ENCODE data around the gene ENC1. TPM values are rescaled to one million over a fixed set of nuclear protein-coding genes. Genes with fewer than 3 reads are reported as not detected.

The ENC1 gene
- polyA plus RNA-seq, 1 of the 3 experiments (the other 2 are of a cell fraction) = 20.3 TPM

- no peaks in the 10 kb centered on the region for H4K20me1 ChIP-seq (ENCODE audit: insufficient read depth)
- H2AFZ ChIP-seq (ENCODE audit: low read depth) = no peak overlapping the region
- H3K36me3 ChIP-seq (replicated peaks in 1 of 2; ENCODE audit: control insufficient read depth in 1 of 2, insufficient read depth in 2 of 2, low read length in 1 of 2) = no peaks in the 10 kb centered on the region
- H3K9ac ChIP-seq = no peak overlapping the region
- no peaks in the 10 kb centered on the region for H3F3A ChIP-seq (replicated peaks; ENCODE audit: insufficient read depth)
- H3K4me3 ChIP-seq (ENCODE audit: low read depth in 2 of 2, low read length in 1 of 2) = no peak overlapping the region
- no peak overlapping the region for H3K4me2 ChIP-seq
- ChIA-PET POLR2A (no interaction called here), CTCF (interaction anchor here (4.5 kb wide), 1 partner anchor 24 kb away, joined by 19 read pairs; the partner anchor contains the start of gene ENC1)
- TF ChIP-seq FOSL2 (IDR thresholded peaks at IDR 0.05; ENCODE audit: borderline replicate concordance, low read depth) = no peak
- no peak overlapping the region for H3K27ac ChIP-seq (ENCODE audit: low read depth in 2 of 2, low read length in 1 of 2)
- no peaks in the 10 kb centered on the region for H3K9me2 ChIP-seq
- DNase-seq = no peak
- 90% methylated on average over 20 of the region's 23 CpGs for WGBS (ENCODE audit: low lambda C conversion rate)
- H3K27me3 ChIP-seq (ENCODE audit: insufficient read depth) = no peaks in the 10 kb centered on the region
- H3K4me1 ChIP-seq (ENCODE audit: control insufficient read depth in 1 of 2, insufficient read depth in 2 of 2, low read depth in 1 of 2, low read length in 1 of 2) = no peaks in the 10 kb centered on the region; a peak in 1 of 4 replicates
- H3K79me2 ChIP-seq (ENCODE audit: insufficient read depth) = no peaks in the 10 kb centered on the region
- H3K9me3 ChIP-seq = no peaks in the 10 kb centered on the region
Observed at GRCh38 chr5:74616236-74617146, 24.0 kb downstream of the ENC1 start.

- H3K9me2 ChIP-seq = no peaks in the 10 kb centered on the region
- no peaks in the 10 kb centered on the region; a peak in 1 of 4 replicates for H3K4me1 ChIP-seq (ENCODE audit: control insufficient read depth in 1 of 2, insufficient read depth in 2 of 2, low read depth in 1 of 2, low read length in 1 of 2)
- no peak overlapping the region for H3K27ac ChIP-seq (ENCODE audit: low read depth in 2 of 2, low read length in 1 of 2)
- no peak overlapping the region for H2AFZ ChIP-seq (ENCODE audit: low read depth)
- H3K4me2 ChIP-seq = no peak overlapping the region
- H3K9ac ChIP-seq = no peak overlapping the region
- TF ChIP-seq, protein P1, sequence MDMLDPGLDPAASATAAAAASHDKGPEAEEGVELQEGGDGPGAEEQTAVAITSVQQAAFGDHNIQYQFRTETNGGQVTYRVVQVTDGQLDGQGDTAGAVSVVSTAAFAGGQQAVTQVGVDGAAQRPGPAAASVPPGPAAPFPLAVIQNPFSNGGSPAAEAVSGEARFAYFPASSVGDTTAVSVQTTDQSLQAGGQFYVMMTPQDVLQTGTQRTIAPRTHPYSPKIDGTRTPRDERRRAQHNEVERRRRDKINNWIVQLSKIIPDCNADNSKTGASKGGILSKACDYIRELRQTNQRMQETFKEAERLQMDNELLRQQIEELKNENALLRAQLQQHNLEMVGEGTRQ (IDR thresholded peaks at IDR 0.05; ENCODE audit: borderline replicate concordance, low read depth, low read length) = no peak
- no peak for TF ChIP-seq SIN3A (IDR thresholded peaks at IDR 0.05; ENCODE audit: borderline replicate concordance, low read depth, low read length)
- TF ChIP-seq TEAD4 (IDR thresholded peaks at IDR 0.05; ENCODE audit: borderline replicate concordance, insufficient read depth) = no peak
- TF ChIP-seq TCF12 (IDR thresholded peaks at IDR 0.05) = no peak
- H3K9me3 ChIP-seq = no peaks in the 10 kb centered on the region
- DNase-seq = no peak
- H3K79me2 ChIP-seq (ENCODE audit: insufficient read depth) = no peaks in the 10 kb centered on the region
- H3K4me3 ChIP-seq (ENCODE audit: low read depth in 2 of 2, low read length in 1 of 2) = no peak overlapping the region
- H3K27me3 ChIP-seq (ENCODE audit: insufficient read depth) = no peaks in the 10 kb centered on the region
- ChIA-PET CTCF (interaction anchor here (4.5 kb wide), 1 partner anchor 27 kb away, joined by 19 read pairs; the partner anchor contains the start of gene ENC1), POLR2A (no interaction called here)
- no peaks in the 10 kb centered on the region for H4K20me1 ChIP-seq (ENCODE audit: insufficient read depth)
- WGBS (ENCODE audit: low lambda C conversion rate) = 68% methylated on average over 2 of the region's 2 CpGs
- no peaks in the 10 kb centered on the region for H3F3A ChIP-seq (replicated peaks; ENCODE audit: insufficient read depth)
- H3K36me3 ChIP-seq (replicated peaks in 1 of 2; ENCODE audit: control insufficient read depth in 1 of 2, insufficient read depth in 2 of 2, low read length in 1 of 2) = no peaks in the 10 kb centered on the region
Observed at GRCh38 chr5:74613283-74613682, 27.2 kb downstream of the ENC1 start.

- Histone ChIP-seq H4K20me1 (ENCODE audit: insufficient read depth) (no peaks in the 10 kb centered on the region), H3K4me1 (ENCODE audit: control insufficient read depth in 1 of 2, insufficient read depth in 2 of 2, low read depth in 1 of 2, low read length in 1 of 2) (no peaks in the 10 kb centered on the region; a peak in 1 of 4 replicates), H3K4me2 (no peak overlapping the region), H3K9me2 (no peaks in the 10 kb centered on the region), H3K36me3 (replicated peaks in 1 of 2; ENCODE audit: control insufficient read depth in 1 of 2, insufficient read depth in 2 of 2, low read length in 1 of 2) (no peaks in the 10 kb centered on the region), H3K27me3 (ENCODE audit: insufficient read depth) (no peaks in the 10 kb centered on the region), H3F3A (replicated peaks; ENCODE audit: insufficient read depth) (no peaks in the 10 kb centered on the region), H3K9ac (no peak overlapping the region), H2AFZ (ENCODE audit: low read depth) (no peak overlapping the region), H3K9me3 (no peaks in the 10 kb centered on the region), H3K4me3 (ENCODE audit: low read depth in 2 of 2, low read length in 1 of 2) (no peak overlapping the region), H3K27ac (ENCODE audit: low read depth in 2 of 2, low read length in 1 of 2) (no peak overlapping the region), H3K79me2 (ENCODE audit: insufficient read depth) (no peaks in the 10 kb centered on the region)
- POLR2A ChIA-PET = no interaction called here
- 85% methylated on average over 3 of the region's 3 CpGs for WGBS (ENCODE audit: low lambda C conversion rate)
- DNase-seq = no peak
- CTCF ChIA-PET = no interaction called here
- TF ChIP-seq EP300 (IDR thresholded peaks at IDR 0.05; ENCODE audit: borderline replicate concordance in 1 of 2, low read depth in 1 of 2, low read length in 1 of 2) (no peak), MEF2A (IDR thresholded peaks at IDR 0.05; ENCODE audit: borderline replicate concordance, low read depth) (no peak), RXRA (IDR thresholded peaks at IDR 0.05; ENCODE audit: borderline replicate concordance, low read depth) (no peak), TCF12 (IDR thresholded peaks at IDR 0.05) (no peak), GATA2 (CRISPR knock-in tag; IDR thresholded peaks at IDR 0.05) (no peak), POLR2AphosphoS5 (IDR thresholded peaks at IDR 0.05; ENCODE audit: low read depth, low read length) (no peak), ZBTB33 (IDR thresholded peaks at IDR 0.05; ENCODE audit: borderline replicate concordance, low read depth) (no peak), RCOR1 (IDR thresholded peaks at IDR 0.05; ENCODE audit: low read length) (no peak), ELF1 (IDR thresholded peaks at IDR 0.05) (no peak), EZH2phosphoT487 (IDR thresholded peaks at IDR 0.05; ENCODE audit: borderline replicate concordance, low read depth) (no peak), MXI1 (IDR thresholded peaks at IDR 0.05; ENCODE audit: low read depth, low read length) (no peak), PBX3 (IDR thresholded peaks at IDR 0.05) (no peak), FOXJ3 (CRISPR knock-in tag; IDR thresholded peaks at IDR 0.05) (no peak), RAD21 (IDR thresholded peaks at IDR 0.05; ENCODE audit: low read length) (no peak)
Observed at GRCh38 chr5:74612045-74612444, 28.5 kb downstream of the ENC1 start.
